ENCODE results near the gene ZFP64.

DNA sequence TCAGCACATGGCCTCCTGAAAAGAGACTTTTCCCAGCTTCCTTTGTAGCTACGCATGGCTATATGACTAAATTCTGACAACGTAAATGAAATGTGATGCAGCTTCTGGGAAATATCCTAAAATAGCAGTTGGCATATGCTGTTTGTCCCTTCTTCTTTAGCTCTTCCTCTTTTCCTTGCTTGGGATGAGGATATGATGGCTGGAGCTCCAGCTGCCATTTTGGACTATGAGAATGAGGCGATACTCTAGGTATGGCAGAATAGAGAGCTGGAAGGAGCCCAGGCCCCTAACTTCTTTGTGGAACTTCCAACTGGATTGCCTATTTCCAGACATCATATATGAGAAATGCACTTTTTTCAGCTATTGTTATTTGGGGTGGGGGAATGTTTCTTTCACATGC, 5.3 kb upstream of the ZFP64 start:
- TF ChIP-seq, protein P1, sequence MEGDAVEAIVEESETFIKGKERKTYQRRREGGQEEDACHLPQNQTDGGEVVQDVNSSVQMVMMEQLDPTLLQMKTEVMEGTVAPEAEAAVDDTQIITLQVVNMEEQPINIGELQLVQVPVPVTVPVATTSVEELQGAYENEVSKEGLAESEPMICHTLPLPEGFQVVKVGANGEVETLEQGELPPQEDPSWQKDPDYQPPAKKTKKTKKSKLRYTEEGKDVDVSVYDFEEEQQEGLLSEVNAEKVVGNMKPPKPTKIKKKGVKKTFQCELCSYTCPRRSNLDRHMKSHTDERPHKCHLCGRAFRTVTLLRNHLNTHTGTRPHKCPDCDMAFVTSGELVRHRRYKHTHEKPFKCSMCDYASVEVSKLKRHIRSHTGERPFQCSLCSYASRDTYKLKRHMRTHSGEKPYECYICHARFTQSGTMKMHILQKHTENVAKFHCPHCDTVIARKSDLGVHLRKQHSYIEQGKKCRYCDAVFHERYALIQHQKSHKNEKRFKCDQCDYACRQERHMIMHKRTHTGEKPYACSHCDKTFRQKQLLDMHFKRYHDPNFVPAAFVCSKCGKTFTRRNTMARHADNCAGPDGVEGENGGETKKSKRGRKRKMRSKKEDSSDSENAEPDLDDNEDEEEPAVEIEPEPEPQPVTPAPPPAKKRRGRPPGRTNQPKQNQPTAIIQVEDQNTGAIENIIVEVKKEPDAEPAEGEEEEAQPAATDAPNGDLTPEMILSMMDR (conservative IDR thresholded peaks at IDR 0.05) = no peak
- TF ChIP-seq EZH2 (IDR thresholded peaks at IDR 0.05; ENCODE audit: low read depth) = no peak

Data from PC-9 (cell line).